Measurements from ENCODE around the gene TRAP1.

- TF ChIP-seq POLR2A (IDR thresholded peaks at IDR 0.05; ENCODE audit: low read length) = no peak
- no peak for TF ChIP-seq GATA1 (IDR thresholded peaks at IDR 0.05; ENCODE audit: low read depth, low read length)
These were observed 22.3 kb upstream of the TRAP1 start for GRCh38 chr16:3739636-3740035.

Data from erythroblast (primary cell).